ENCODE measurements around the gene ZNF268.

ZNF268 gene

DNA sequence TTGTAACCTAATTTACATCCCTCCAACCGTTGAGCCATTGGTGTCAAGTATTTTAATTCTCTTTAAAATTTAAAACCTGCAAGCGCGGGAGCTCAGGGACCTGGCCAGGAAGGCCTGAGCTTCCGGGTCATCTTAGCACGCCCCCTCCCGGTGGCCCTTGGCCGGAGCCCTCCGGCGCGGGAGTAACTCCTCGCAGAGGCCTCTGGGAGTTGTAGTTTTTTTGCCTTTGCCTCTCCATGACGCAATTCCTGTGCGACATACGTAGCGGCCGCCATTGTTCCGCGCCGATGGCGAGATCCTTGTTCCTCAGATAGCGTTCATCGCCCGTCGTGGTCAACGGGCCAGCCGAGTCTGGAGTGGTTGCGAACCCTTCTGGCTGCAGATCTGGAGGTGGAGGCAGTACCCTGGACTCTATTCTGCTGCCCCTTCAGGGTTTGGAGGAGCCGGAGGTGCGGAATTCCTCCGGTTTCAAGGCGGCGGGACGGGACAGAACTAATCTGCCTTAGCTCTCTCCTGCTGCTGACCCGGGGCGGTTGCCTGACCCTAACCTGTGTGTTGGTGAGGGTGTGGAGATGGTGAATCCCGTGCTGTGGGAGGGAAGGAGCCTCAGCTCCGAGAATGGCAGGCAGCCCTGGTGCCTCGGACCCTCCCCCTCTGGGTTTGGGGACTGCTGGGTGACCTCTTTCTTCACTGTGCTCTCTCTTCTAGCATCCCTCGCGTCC lies at the start of gene ZNF268:
Gene ZNF268 (plus strand): TSS at position 258 of the 722 bp plus-strand sequence. CDS start 503 bp downstream, outside the sequence.
- peak; percentile 84 to 93 (median 85) for DNase-seq (ENCODE audit: low read depth in 3 of 3)

DNA sequence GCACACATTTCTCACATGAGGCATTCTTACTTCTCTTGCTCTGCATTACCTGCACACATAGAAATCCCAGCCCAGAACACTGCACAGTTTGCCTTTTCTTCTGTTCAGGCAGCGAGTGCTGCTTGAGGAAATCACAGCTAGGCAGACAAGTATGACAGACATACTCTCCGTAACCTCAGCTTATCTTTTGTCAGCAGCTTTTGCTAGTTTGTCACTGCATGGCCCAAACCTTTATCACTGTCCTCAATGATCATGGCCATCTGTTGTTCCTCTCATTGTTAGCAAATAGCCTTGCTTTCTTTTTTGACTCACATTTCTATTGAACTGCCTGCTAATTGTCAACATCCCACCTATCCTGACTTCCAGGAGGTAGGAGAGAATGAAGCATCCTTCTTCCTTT lies 45.5 kb upstream of the ZNF268 start:
- DNase-seq (ENCODE audit: low read depth in 3 of 3), result no peak

DNA sequence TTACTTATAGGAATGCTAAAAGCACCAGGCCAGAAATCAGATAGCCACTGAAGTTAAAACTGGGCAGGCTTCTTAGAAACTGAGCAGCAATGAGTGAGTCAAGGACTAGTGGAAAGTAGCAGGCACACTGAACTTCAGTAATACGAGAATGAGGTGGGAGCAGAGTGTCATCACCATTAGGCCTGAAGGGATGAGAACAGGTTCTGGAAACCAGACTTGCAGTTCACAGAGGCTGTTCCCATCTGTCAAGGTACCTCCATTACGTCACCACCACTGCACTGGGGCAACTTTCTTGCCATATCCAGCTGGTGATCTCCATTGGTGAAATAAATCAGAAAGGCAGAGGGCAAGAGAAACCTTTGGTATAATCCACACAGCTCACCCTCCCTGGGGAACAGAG lies 35.3 kb upstream of the ZNF268 start:
- DNase-seq (ENCODE audit: low read depth in 3 of 3), result no peak

DNA sequence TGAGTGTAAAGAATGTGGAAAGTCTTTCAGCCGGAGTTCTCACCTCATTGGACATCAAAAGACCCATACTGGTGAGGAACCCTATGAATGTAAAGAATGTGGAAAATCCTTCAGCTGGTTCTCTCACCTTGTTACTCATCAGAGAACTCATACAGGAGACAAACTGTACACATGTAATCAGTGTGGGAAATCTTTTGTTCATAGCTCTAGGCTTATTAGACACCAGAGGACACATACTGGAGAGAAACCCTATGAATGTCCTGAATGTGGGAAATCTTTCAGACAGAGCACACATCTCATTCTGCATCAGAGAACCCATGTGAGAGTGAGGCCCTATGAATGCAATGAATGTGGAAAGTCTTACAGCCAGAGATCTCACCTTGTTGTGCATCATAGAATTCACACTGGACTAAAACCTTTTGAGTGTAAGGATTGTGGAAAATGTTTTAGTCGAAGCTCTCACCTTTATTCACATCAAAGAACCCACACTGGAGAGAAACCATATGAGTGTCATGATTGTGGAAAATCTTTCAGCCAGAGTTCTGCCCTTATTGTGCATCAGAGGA lies 25.1 kb upstream of the ZNF268 start:
- DNase-seq (ENCODE audit: low read depth in 3 of 3), result no peak

DNA sequence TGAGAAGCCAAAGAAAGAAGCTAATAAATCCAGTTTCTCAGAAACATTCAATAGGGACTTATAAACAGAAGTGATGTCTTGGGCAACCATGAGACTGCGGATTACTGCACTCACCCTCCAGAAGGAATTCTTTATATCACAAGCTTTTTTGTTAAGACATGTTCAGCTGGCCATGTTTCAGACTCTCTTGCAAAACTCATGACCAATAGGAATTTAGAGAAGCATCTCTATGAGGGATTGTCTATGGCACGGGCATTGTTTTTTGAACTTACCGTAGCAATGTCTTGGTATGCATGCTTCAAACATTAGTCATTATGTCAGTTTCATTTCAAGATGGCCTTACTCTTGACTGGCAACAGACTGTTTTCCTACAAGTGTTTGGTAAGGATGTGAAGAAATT lies 15.5 kb upstream of the ZNF268 start:
- no peak for DNase-seq (ENCODE audit: low read depth in 3 of 3)

DNA sequence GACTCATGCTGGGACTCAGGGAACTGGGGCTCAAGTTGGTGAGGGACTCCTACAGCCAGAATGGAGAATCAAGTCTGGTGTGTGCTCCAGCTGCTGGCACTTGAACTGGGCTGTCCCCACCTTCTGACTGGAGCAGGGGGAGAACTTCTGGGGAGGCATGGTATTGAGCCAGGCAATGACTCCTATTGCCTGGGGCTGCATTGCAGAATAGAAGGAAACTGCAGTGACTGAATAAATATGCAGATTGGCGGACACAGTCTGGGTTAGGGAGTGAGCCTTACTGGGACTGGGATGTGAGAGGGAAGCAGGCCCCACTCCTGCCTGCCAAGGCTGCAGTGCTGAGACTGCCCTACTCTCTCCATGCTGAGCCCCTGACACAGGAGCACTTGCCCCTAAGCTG lies 8.8 kb upstream of the ZNF268 start:
- DNase-seq (ENCODE audit: low read depth in 3 of 3), result no peak

DNA sequence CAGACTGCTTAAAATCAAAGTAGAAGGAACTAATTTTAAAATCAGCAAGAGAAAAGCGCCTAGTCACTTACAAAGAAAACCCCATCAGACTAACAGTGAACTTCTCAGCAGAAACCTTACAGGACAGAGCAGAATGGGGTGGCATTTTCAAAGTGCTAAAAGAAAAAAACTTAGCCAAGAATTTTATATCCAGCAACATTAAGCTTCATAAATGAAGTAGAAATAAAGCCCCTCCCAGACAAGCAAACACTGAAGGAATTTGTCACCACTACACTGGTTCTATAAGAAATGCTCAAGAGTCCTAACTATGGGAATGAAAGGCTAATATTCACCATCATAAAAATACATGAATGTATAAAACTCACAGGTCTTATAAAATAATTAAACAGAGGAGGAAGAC lies 6.4 kb upstream of the ZNF268 start:
- no peak for DNase-seq (ENCODE audit: low read depth in 3 of 3)

DNA sequence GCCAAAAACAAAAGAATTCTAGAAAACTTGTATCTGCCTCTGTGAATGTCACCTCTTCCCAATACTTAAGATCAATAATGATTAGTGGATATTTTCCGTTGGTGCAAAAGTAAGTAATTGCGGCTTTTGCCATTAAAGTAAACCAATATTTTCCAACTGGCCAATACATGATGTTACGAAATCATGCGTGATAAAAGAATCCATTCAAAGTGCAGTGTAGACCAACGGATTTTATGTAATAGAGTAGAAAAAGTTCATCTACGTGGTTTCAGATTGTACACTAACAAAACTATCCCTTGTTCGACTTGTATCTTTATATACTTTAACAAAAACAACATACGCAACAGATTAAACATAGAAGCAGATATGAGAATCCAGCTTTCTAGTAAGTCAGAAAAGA lies 626 bp upstream of the ZNF268 start:
- DNase-seq (ENCODE audit: low read depth in 3 of 3), result no peak

DNA sequence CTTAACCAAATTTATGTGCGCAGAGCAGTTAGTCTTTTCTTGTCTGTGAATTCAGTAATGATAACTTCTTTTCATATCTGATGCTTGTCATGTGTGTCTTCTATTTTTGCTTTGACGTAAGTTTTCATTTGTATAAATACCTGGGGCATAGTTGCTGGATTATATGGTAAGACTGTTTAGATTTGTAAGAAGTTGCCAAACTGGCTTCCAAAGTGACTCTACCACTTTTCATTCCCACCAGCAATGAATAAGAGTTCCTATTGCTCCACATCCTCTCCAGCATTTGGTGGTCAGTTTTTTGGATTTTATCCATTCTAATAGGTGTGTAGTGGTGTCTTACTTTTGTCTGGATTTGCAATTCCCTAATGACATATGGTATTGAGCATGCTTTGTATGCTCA lies 8.9 kb downstream of the ZNF268 start:
- no peak for DNase-seq (ENCODE audit: low read depth in 3 of 3)

DNA sequence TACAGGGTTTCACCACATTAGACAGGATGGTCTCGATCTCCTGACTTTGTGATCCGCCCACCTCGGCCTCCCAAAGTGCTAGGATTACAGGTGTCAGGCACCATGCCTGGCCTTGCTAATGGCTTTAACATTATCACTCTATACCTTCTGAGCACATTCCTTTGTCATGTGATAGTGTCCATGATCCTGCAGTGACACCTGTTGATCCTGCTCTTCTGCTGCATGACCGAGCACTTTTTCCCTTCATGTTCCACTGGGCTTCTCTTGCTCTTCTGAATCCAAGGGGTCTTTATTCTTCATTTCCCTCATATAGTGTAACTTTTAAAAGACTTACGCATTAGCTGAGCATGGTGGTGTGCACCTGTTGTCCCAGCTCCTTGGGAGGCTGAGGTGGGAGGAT lies 11.6 kb downstream of the ZNF268 start:
- DNase-seq (ENCODE audit: low read depth in 3 of 3), result no peak

DNA sequence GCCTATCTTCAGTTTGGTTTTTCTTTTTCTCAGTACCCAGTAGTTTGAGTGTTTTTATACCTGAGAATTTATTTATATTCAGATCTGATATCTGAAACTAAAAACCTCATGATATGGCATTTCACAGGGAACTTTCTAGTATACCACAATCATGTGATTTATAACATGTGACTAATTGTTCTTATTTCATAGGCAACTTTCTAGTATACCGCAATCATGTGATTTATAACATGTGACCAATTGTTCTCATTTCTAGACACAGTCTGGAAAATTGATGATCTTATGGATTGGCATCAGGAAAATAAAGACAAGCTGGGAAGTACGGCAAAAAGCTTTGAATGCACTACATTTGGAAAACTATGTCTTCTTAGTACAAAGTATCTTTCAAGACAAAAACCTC lies 20.6 kb downstream of the ZNF268 start:
- DNase-seq (ENCODE audit: low read depth in 3 of 3), result no peak

DNA sequence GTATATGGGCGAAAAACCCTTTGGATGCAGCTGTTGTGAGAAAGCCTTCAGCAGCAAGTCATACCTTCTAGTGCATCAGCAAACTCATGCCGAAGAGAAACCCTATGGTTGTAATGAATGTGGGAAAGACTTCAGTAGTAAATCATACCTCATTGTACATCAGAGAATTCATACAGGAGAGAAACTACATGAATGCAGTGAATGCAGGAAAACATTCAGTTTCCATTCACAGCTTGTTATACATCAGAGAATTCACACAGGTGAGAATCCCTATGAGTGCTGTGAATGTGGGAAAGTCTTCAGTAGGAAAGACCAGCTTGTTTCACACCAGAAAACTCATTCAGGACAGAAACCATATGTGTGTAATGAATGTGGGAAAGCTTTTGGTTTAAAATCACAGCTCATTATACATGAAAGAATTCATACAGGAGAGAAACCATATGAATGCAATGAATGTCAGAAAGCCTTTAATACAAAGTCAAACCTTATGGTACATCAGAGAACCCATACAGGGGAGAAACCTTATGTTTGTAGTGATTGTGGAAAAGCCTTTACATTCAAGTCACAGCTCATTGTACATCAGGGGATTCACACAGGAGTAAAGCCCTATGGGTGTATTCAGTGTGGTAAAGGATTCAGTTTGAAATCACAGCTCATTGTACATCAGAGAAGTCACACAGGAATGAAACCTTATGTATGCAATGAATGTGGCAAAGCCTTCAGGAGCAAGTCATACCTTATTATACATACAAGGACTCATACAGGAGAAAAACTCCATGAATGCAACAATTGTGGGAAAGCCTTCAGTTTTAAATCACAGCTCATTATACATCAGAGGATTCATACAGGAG lies 21.4 kb downstream of the ZNF268 start:
- DNase-seq (ENCODE audit: low read depth in 3 of 3), result no peak

DNA sequence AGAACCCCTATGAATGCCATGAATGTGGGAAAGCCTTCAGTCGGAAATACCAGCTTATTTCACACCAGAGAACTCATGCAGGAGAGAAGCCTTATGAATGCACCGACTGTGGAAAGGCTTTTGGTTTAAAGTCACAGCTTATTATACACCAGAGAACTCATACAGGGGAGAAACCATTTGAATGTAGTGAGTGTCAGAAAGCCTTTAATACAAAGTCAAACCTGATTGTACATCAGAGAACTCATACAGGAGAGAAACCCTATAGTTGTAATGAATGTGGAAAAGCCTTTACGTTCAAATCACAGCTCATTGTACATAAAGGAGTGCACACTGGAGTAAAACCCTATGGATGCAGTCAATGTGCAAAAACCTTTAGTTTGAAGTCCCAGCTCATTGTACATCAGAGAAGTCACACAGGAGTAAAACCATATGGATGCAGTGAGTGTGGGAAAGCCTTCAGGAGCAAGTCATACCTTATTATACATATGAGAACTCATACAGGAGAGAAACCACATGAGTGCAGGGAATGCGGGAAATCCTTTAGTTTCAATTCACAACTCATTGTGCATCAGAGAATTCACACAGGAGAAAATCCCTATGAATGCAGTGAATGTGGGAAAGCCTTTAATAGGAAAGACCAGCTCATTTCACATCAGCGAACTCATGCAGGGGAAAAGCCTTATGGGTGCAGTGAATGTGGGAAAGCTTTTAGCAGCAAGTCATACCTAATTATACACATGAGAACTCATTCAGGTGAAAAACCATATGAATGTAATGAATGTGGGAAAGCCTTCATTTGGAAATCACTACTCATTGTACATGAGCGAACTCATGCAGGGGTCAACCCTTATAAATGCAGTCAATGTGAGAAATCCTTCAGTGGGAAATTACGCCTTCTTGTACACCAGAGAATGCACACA lies 22.3 kb downstream of the ZNF268 start:
- no peak for DNase-seq (ENCODE audit: low read depth in 3 of 3)

DNA sequence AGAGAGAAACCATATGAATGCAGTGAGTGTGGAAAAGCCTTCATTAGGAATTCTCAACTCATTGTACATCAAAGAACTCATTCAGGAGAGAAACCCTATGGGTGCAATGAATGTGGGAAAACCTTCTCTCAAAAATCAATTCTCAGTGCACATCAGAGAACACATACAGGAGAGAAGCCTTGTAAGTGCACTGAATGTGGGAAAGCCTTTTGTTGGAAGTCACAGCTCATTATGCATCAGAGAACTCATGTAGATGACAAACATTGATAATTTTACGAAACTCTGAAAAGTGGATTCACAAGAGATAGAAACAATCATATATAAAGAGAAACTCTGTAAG lies 22.9 kb downstream of the ZNF268 start:
- no peak for DNase-seq (ENCODE audit: low read depth in 3 of 3)

DNA sequence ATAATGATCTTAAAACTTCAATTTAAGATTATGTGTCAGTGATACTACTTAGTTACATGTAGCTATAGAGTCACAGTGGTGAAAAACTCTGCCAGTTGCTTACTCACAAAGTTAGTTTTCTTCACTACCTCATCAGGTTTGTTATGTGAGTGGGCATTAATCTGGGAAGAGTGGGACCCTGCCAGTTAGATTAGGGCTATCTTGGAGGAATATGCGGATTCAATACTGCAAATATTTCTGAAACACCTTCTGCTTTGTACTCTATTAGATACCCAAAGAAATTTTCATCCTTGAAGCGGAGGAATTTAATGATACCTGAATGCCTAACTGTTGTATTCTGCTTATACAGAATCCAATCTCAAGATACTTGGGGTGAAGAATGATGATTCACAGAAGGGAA lies 25.1 kb downstream of the ZNF268 start:
- DNase-seq (ENCODE audit: low read depth in 3 of 3), result no peak

DNA sequence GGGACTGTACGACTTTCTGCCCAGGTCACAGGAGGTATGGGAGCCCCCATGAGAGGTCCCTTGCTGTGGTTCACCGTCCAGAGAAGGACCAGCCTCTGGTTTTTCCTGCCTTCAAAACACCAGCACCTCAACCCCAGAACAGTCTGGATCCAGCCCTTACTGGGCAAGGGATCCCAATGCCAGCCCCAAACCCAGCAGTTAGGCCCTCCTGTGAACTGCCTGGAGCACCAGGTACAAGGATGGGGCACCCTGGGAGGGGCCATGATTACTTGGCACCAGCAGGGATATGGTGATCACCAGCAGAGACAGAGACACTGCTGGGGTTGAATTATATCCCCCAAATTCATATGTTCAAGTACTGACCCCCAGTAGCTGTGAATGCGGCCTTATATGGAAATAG lies 34.4 kb downstream of the ZNF268 start:
- DNase-seq (ENCODE audit: low read depth in 3 of 3), result no peak

DNA sequence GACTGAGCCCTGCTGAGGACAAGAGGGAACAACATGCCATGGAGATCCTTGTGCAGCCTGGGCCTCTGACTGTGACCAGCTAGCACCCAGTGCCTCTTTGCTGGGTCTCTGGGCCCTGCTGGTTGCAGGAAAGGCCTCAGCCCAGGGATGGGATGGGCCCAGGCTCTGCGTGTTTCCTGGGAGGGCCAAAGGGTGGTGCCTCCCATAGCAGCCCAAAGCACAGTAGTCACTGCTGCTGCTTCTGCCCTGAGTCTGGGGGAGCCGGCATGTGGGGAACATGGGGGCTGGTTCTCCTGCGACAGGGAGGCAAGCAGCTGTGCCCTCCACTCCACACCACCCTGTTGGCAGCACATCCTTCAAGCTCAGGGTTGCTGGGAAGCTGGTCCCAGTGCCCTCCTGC lies 35.9 kb downstream of the ZNF268 start:
- DNase-seq (ENCODE audit: low read depth in 3 of 3), result no peak

DNA sequence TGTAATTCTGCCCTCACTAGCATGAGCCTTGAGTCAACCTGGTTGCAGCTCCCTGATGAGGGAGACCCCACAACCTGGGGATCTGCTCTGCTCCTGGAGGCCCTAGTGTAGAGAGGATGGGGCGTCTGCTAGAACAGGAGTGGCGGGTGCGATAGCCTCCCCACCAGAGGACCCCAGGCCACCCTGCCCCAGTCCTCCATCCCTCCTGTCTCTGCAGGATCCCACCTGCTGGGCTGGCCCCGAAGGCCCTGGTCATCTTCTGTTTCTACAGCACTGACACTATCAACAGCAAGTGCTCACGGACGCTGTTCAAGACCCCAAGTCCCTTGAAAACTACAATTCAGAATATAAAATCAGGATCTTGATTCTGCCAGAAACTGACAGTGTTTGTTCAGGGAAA lies 39.2 kb downstream of the ZNF268 start:
- no peak for DNase-seq (ENCODE audit: low read depth in 3 of 3)

DNA sequence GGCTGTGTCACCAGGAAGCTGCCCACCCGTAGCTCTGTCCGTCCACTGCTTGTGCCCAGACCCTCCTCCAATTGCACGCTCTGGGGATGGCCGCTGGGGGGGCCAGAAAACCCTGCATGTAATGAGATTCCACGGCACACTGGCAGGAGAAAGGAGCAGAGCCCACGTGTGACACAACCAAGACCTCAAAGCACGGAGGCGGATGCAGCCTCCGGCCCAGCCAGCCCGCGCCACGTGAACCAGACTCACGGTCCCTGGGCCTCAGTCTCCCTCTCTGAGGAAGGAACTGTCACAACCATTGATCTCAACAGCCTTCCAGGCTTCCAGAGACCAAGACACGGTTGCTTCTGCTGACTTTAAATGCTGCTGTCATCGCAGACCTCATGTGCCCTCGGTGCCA lies 39.9 kb downstream of the ZNF268 start:
- DNase-seq (ENCODE audit: low read depth in 3 of 3), result no peak

DNA sequence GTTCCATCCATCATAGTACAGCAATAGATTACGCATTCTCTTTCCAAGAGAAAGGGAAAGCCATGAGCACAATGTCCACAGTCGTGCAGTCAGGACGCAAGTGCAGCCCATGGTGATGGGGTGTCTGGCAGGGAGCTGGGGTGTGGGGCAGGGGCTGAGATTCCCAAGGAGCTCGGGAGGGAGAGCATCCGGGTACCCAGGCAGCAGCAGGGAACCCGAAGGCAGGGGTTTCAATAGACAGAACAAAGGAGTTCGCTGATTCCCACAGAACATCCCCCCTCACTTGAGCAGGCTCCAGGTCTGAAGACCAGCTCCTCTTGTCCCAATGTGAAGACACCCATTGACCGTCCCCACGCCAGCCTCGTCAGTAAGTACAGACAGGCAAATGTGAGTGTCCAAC lies 40.9 kb downstream of the ZNF268 start:
- no peak for DNase-seq (ENCODE audit: low read depth in 3 of 3)

DNA sequence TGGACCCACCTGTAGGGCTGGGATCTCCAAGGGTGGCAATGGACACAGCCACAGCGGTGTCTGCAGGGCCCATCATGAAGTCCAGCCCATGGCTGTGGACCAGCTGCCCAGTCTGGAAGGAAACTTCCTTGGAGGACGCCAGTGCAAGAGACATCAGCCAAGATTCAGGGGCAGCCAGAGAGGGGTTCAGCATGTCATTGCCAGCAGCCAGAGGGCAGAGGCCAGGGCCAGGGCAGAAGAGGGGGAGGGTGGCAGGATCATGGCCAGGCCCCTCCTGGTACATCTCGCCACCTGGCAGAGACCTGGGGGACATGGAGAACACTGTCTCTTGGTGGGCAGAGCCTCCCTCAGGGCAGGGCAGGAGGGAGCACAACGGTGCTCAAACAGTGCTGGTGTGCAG lies 44.2 kb downstream of the ZNF268 start:
- no peak for DNase-seq (ENCODE audit: low read depth in 3 of 3)

DNA sequence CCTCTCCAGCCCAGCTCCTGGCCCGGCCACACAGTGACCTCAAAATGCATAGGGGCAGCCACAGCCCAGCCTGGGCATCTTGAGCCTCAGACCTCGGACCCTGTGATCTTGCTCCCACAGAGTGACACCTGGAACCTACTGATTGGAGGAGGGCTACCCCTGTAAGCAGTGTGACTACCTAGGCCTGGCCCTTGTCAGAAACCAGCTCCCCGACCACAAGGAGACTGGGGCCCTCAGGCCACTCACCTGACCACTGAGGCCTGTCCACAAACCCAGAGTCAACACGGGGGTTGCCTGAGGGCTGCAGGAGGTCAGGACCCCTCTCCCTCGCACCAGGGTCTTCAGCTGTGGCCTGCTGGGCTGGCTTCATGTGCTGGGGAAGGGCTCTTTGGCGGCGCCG lies 45.4 kb downstream of the ZNF268 start:
- DNase-seq (ENCODE audit: low read depth in 3 of 3), result no peak
